Thyroid gland (tissue), 4 donors: ENCODE measurements around the gene FOSL2.

Experiments used
- POLR2A ChIP-seq, 2 donors: fragments of 450-650 bp; IDR thresholded peaks; one replicate each; pipeline ENCODE4 v1.6.1; 2017; ENCODE audit warnings: antibody characterized with exemption in 2 of 2, mild to moderate bottlenecking in 2 of 2, moderate library complexity in 1 of 2
- TF ChIP-seq, protein P1 (sequence below), 6 experiments: fragments of 200-600 bp in 3 of 6; fragments of 450-650 bp in 3 of 6; sonication (generic) in 3 of 6; IDR thresholded peaks; one replicate each; pipeline ENCODE4 v1.5.1; 2016 to 2019; ENCODE audit warnings: antibody characterized with exemption in 6 of 6, mild to moderate bottlenecking in 2 of 6, inconsistent platforms in 1 of 6, moderate library complexity in 1 of 6

DNA sequence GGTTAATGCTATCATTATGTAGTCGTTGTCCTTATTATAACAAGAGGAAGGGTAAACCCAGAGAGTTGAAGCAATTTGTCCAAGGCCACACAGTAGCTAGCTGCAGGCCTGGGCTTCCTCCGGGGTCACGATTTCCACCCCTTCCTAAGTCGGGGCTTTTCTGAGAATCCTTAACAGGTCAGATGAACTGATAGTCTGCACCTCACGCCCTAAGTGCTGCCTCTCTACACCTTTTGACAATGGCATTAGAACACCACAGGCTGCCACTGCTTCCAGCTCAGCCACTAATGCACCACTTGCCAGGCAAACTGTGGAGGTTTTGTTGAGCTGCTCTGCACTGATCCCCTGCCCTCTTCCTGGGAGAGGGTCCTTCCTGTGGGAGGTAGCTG lies 37.7 kb downstream of the FOSL2 start:
- TF ChIP-seq, protein P1, sequence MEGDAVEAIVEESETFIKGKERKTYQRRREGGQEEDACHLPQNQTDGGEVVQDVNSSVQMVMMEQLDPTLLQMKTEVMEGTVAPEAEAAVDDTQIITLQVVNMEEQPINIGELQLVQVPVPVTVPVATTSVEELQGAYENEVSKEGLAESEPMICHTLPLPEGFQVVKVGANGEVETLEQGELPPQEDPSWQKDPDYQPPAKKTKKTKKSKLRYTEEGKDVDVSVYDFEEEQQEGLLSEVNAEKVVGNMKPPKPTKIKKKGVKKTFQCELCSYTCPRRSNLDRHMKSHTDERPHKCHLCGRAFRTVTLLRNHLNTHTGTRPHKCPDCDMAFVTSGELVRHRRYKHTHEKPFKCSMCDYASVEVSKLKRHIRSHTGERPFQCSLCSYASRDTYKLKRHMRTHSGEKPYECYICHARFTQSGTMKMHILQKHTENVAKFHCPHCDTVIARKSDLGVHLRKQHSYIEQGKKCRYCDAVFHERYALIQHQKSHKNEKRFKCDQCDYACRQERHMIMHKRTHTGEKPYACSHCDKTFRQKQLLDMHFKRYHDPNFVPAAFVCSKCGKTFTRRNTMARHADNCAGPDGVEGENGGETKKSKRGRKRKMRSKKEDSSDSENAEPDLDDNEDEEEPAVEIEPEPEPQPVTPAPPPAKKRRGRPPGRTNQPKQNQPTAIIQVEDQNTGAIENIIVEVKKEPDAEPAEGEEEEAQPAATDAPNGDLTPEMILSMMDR (IDR thresholded peaks at IDR 0.05): no peak
- no peak for TF ChIP-seq POLR2A (IDR thresholded peaks at IDR 0.05)
